Caco-2 (cell line): ENCODE results near the gene HRH2. TPM values are rescaled to one million over a fixed set of nuclear protein-coding genes. Genes with fewer than 3 reads are reported as not detected.

ENCODE experiments used
- BruUV-seq: library from RNA; stranded (reverse); fragments of 400-500 nt; replicated peaks from 2 replicates; lab custom pipeline; 2021; lab: Mats Ljungman, UMichigan
- CTCF ChIA-PET: fragments of 300-600 bp; sonication (Branson Sonifier 250); formaldehyde crosslinking; loops from one replicate; lab custom pipeline; 2022; ENCODE audit warnings: antibody characterized with exemption; lab: Charles Lee
- POLR2A ChIA-PET: fragments of 300-600 bp; sonication (Branson Sonifier 250); formaldehyde crosslinking; loops from one replicate; lab custom pipeline; 2022; ENCODE audit warnings: antibody characterized with exemption; lab: Charles Lee
- DNase-seq, 2 experiments: peaks; one replicate each; pipeline versions ENCODE4 v3.0.0 to v3.0.0-alpha.2; 2020 to 2022
- H3K27me3 ChIP-seq: replicated peaks from 2 replicates; pipeline ENCODE4 v1.6.0; 2011; ENCODE audit warnings: low read length; ENCODE audit not compliant: control insufficient read depth, insufficient read depth
- H3K36me3 ChIP-seq: 2 replicates; pipeline ENCODE4 v1.5.1; 2011; ENCODE audit warnings: low read length; ENCODE audit not compliant: control insufficient read depth, insufficient read depth
- H3K4me1 ChIP-seq: fragments of 250-450 bp; sonication (Bioruptor Pico); 2 replicates; pipeline ENCODE4 v1.5.1; 2020; ENCODE audit warnings: mild to moderate bottlenecking
- H3K4me3 ChIP-seq: 2 replicates; pipeline ENCODE4 v1.5.1; 2011; ENCODE audit warnings: low read depth, mild to moderate bottlenecking, control low read depth, low read length
- H3K9me3 ChIP-seq: fragments of 250-450 bp; sonication (Bioruptor Pico); 2 replicates; pipeline ENCODE4 v1.5.1; 2020; ENCODE audit warnings: mild to moderate bottlenecking, moderate library complexity
- H3K27ac Mint-ChIP-seq: one replicate; pipeline ENCODE4 v1.8.0; 2022; ENCODE audit warnings: mixed read lengths; ENCODE audit not compliant: unreplicated experiment
- H3K27me3 Mint-ChIP-seq: one replicate; pipeline ENCODE4 v1.8.0; 2022; ENCODE audit warnings: mixed read lengths; ENCODE audit not compliant: insufficient read depth, unreplicated experiment
- H3K36me3 Mint-ChIP-seq: one replicate; pipeline ENCODE4 v1.8.0; 2022; ENCODE audit warnings: mild to moderate bottlenecking, mixed read lengths; ENCODE audit not compliant: insufficient read depth, unreplicated experiment
- H3K4me1 Mint-ChIP-seq: one replicate; pipeline ENCODE4 v1.8.0; 2022; ENCODE audit warnings: low read depth, mixed read lengths; ENCODE audit not compliant: unreplicated experiment
- H3K4me3 Mint-ChIP-seq: one replicate; pipeline ENCODE4 v1.8.0; 2022; ENCODE audit warnings: mild to moderate bottlenecking, moderate library complexity, mixed read lengths; ENCODE audit not compliant: unreplicated experiment
- H3K9me3 Mint-ChIP-seq: one replicate; pipeline ENCODE4 v1.8.0; 2022; ENCODE audit warnings: mixed read lengths; ENCODE audit not compliant: unreplicated experiment
- CTCF ChIP-seq, 2 experiments: fragments of 200-600 bp in 1 of 2; IDR thresholded peaks; 1 replicate in 1 of 2; 2 replicates in 1 of 2; pipeline versions ENCODE4 v1.5.1 to v1.8.0; 2011 to 2022; ENCODE audit warnings: antibody characterized with exemption in 1 of 2, control low read depth in 1 of 2, inconsistent platforms in 1 of 2, low read depth in 1 of 2, low read length in 1 of 2, mild to moderate bottlenecking in 1 of 2, moderate library complexity in 1 of 2; ENCODE audit not compliant: insufficient read depth in 1 of 2, severe bottlenecking in 1 of 2, unreplicated experiment in 1 of 2
- intact Hi-C: fragments of 100-400 bp; cut with micrococcal nuclease; formaldehyde crosslinking; loops from one replicate; pipeline ENCODE4 v1.10.0; 2022; ENCODE audit not compliant: unreplicated experiment
- total RNA-seq: library from RNA; stranded (reverse); gene quantifications from 2 replicates; pipeline ENCODE4 v1.2.3, GENCODE V29; 2022

Gene HRH2
- total RNA-seq, 1 experiment from 2014 or later, result not detected

DNA sequence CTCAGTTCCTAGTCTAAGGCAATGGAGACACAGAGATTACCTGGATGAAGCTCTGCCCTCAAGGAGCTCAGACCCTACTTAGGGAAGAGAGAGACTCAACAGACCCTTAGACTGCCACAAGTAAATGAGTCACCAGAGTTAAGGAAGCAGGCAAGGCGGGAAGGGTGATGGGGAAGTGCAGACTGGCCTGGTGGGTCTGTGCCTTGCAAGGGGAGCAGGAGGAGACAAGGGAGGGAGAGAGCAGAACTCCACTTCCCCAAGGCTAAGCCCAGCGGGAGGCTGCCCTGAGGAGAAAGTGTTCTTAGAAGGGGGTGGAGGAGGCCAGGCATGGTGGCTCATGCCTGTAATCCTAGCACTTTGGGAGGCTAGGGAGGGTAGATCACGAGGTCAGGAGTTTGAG is 83.7 kb downstream of the HRH2 start:
- intact Hi-C loops, result no loop called here
- H3K4me3 Mint-ChIP-seq, result no peak overlapping the region
- Histone ChIP-seq H3K9me3 (no peaks in the 10 kb centered on the region), H3K4me3 (no peak overlapping the region), H3K36me3 (no peaks in the 10 kb centered on the region), H3K4me1 (no peaks in the 10 kb centered on the region), H3K27me3 (no peaks in the 10 kb centered on the region)
- DNase-seq, result no peak
- no peaks in the 10 kb centered on the region for H3K36me3 Mint-ChIP-seq
- no peaks in the 10 kb centered on the region for H3K4me1 Mint-ChIP-seq
- CTCF ChIA-PET, result interaction anchor here (1.9 kb wide), 1 partner anchor 12 kb away, joined by 7 read pairs; no protein-coding TSS in a partner anchor
- no TSS peak for BruUV-seq
- peaks cover 16% of the 10 kb centered on the region for H3K27me3 Mint-ChIP-seq
- POLR2A ChIA-PET, result no interaction called here
- no peak for TF ChIP-seq CTCF (IDR thresholded peaks at IDR 0.05; ENCODE audit: insufficient read depth in 1 of 2, low read depth in 1 of 2, low read length in 1 of 2, severe bottlenecking in 1 of 2, unreplicated experiment in 1 of 2)
- H3K27ac Mint-ChIP-seq, result no peak overlapping the region
- no peaks in the 10 kb centered on the region for H3K9me3 Mint-ChIP-seq

GRCh38 chr5:175742290-175742994 is 84.6 kb downstream of the HRH2 start:
- H3K4me1 Mint-ChIP-seq, result no peaks in the 10 kb centered on the region
- H3K4me3 ChIP-seq, result no peak overlapping the region

GRCh38 chr5:175743676-175744210 is 85.9 kb downstream of the HRH2 start:
- H3K9me3 ChIP-seq, result no peaks in the 10 kb centered on the region
- CTCF ChIA-PET, result no interaction called here
- no peak overlapping the region for H3K4me3 ChIP-seq
- no peaks in the 10 kb centered on the region for H3K36me3 Mint-ChIP-seq
- no TSS peak for BruUV-seq
- H3K4me1 Mint-ChIP-seq, result no peaks in the 10 kb centered on the region
- no peaks in the 10 kb centered on the region for H3K27me3 ChIP-seq
- no peaks in the 10 kb centered on the region for H3K4me1 ChIP-seq
- no peak for TF ChIP-seq CTCF (IDR thresholded peaks at IDR 0.05; ENCODE audit: insufficient read depth in 1 of 2, low read depth in 1 of 2, low read length in 1 of 2, severe bottlenecking in 1 of 2, unreplicated experiment in 1 of 2)
- H3K9me3 Mint-ChIP-seq, result no peaks in the 10 kb centered on the region
- no peaks in the 10 kb centered on the region for H3K36me3 ChIP-seq
- no peak overlapping the region for H3K27ac Mint-ChIP-seq
- no peak overlapping the region for H3K4me3 Mint-ChIP-seq
- peaks cover 16% of the 10 kb centered on the region for H3K27me3 Mint-ChIP-seq
- intact Hi-C loops, result no loop called here
- POLR2A ChIA-PET, result no interaction called here
- peak in 1 of 2 experiments; percentile 16 for DNase-seq

More at GRCh38 chr5:175742290-175742994, 84.6 kb downstream of the HRH2 start:
- ChIA-PET CTCF (interaction anchor here (1.9 kb wide), 1 partner anchor 12 kb away, joined by 7 read pairs; no protein-coding TSS in a partner anchor), POLR2A (no interaction called here)
- Histone ChIP-seq H3K4me1 (no peaks in the 10 kb centered on the region), H3K36me3 (no peaks in the 10 kb centered on the region), H3K27me3 (no peaks in the 10 kb centered on the region), H3K9me3 (no peaks in the 10 kb centered on the region)
- no peak for DNase-seq
- TF ChIP-seq CTCF (IDR thresholded peaks at IDR 0.05; ENCODE audit: insufficient read depth in 1 of 2, low read depth in 1 of 2, low read length in 1 of 2, severe bottlenecking in 1 of 2, unreplicated experiment in 1 of 2), result no peak
- no peaks in the 10 kb centered on the region for H3K36me3 Mint-ChIP-seq
- intact Hi-C loops, result no loop called here
- no peak overlapping the region for H3K27ac Mint-ChIP-seq
- peaks cover 16% of the 10 kb centered on the region for H3K27me3 Mint-ChIP-seq
- no peak overlapping the region for H3K4me3 Mint-ChIP-seq
- no TSS peak for BruUV-seq
- no peaks in the 10 kb centered on the region for H3K9me3 Mint-ChIP-seq
